HEK293 (cell line): ENCODE results near the gene MRC2.

Source experiments
- CTCF ChIA-PET: fragments of 350-600 bp; formaldehyde crosslinking; extraction: SDS; loops from one replicate; lab custom pipeline; 2021; ENCODE audit warnings: antibody characterized with exemption; lab: Yijun Ruan, JAX
- POLR2A ChIA-PET: fragments of 300-600 bp; formaldehyde crosslinking; extraction: SDS; loops from one replicate; lab custom pipeline; 2020; ENCODE audit warnings: antibody characterized with exemption, inconsistent platforms; lab: Yijun Ruan, JAX
- H3K27ac ChIP-seq: fragments of 200-500 bp; sonication (Bioruptor generic); 2 replicates; pipeline ENCODE4 v1.5.1; 2014; ENCODE audit warnings: low read depth, low read length, control low read depth, inconsistent platforms; ENCODE audit errors: extremely low read depth
- H3K36me3 ChIP-seq, 2 experiments: fragments of 200-500 bp in 1 of 2; sonication (Bioruptor generic) in 1 of 2; 1 replicate in 1 of 2; 2 replicates in 1 of 2; pipeline ENCODE4 v1.5.1; 2014 to 2017; ENCODE audit warnings: inconsistent platforms in 2 of 2, low read length in 2 of 2; ENCODE audit not compliant: control insufficient read depth in 2 of 2, insufficient read depth in 1 of 2
- H3K4me1 ChIP-seq: fragments of 200-500 bp; sonication (Bioruptor generic); 2 replicates; pipeline ENCODE4 v1.5.1; 2014; ENCODE audit warnings: mild to moderate bottlenecking, low read length, inconsistent platforms; ENCODE audit not compliant: control insufficient read depth, insufficient read depth
- H3K4me3 ChIP-seq: 2 replicates; pipeline ENCODE4 v1.5.1; 2011; ENCODE audit warnings: low read depth, mild to moderate bottlenecking, control low read depth, low read length, moderate library complexity
- H3K9me3 ChIP-seq: fragments of 200-500 bp; sonication (Bioruptor generic); 2 replicates; pipeline ENCODE4 v1.5.1; 2014; ENCODE audit warnings: low read depth, low read length, inconsistent platforms; ENCODE audit not compliant: control insufficient read depth, insufficient read depth
- EGR2 ChIP-seq: fragments of 450-650 bp; formaldehyde crosslinking; IDR thresholded peaks from 2 replicates; pipeline ENCODE4 v1.5.1; 2016; ENCODE audit warnings: low read depth, missing biosample characterization, missing genetic modification characterization
- GLIS1 ChIP-seq: fragments of 450-650 bp; formaldehyde crosslinking; IDR thresholded peaks from 2 replicates; pipeline ENCODE4 v1.5.1; 2016; ENCODE audit warnings: missing biosample characterization, missing genetic modification characterization
- HIC1 ChIP-seq: fragments of 450-650 bp; formaldehyde crosslinking; IDR thresholded peaks from 2 replicates; pipeline ENCODE4 v1.5.1; 2016; ENCODE audit warnings: missing biosample characterization, missing genetic modification characterization
- PBX3 ChIP-seq: sonication (generic); formaldehyde crosslinking; IDR thresholded peaks from 2 replicates; pipeline ENCODE4 v1.8.1; 2022; ENCODE audit warnings: mild to moderate bottlenecking, moderate library complexity, missing genetic modification reagents
- SCRT2 ChIP-seq: fragments of 450-650 bp; formaldehyde crosslinking; IDR thresholded peaks from 2 replicates; pipeline ENCODE4 v1.5.1; 2016; ENCODE audit warnings: missing biosample characterization, missing genetic modification characterization
- ZIC2 ChIP-seq: fragments of 450-650 bp; formaldehyde crosslinking; IDR thresholded peaks from 2 replicates; pipeline ENCODE4 v1.5.1; 2016; ENCODE audit warnings: missing biosample characterization, missing genetic modification characterization
- ZNF132 ChIP-seq: fragments of 450-650 bp; formaldehyde crosslinking; IDR thresholded peaks from 2 replicates; pipeline ENCODE4 v1.5.1; 2017; ENCODE audit warnings: missing biosample characterization, missing genetic modification characterization, borderline replicate concordance
- ZNF214 ChIP-seq: fragments of 450-650 bp; formaldehyde crosslinking; IDR thresholded peaks from 2 replicates; pipeline ENCODE4 v1.5.1; 2017; ENCODE audit warnings: missing biosample characterization, mild to moderate bottlenecking, missing genetic modification characterization, borderline replicate concordance
- ZNF274 ChIP-seq, 2 experiments: fragments of 200-500 bp in 1 of 2; fragments of 450-650 bp in 1 of 2; sonication (Bioruptor generic) in 1 of 2; formaldehyde crosslinking in 1 of 2; IDR thresholded peaks; 2 replicates each; pipeline versions ENCODE4 v1.5.1 to v1.6.1; 2014 to 2016; ENCODE audit warnings: borderline replicate concordance in 1 of 2, inconsistent platforms in 1 of 2, low read length in 1 of 2, missing biosample characterization in 1 of 2, missing genetic modification characterization in 1 of 2
- ZNF292 ChIP-seq: fragments of 450-650 bp; formaldehyde crosslinking; IDR thresholded peaks from 2 replicates; pipeline ENCODE4 v1.5.1; 2016; ENCODE audit warnings: low read depth, missing biosample characterization, missing genetic modification characterization, borderline replicate concordance
- ZNF610 ChIP-seq: fragments of 450-650 bp; formaldehyde crosslinking; IDR thresholded peaks from 2 replicates; pipeline ENCODE4 v1.5.1; 2016; ENCODE audit warnings: missing biosample characterization, missing genetic modification characterization, borderline replicate concordance
- ZNF670 ChIP-seq: fragments of 450-650 bp; formaldehyde crosslinking; IDR thresholded peaks from 2 replicates; pipeline ENCODE4 v1.5.1; 2016; ENCODE audit warnings: missing biosample characterization, missing genetic modification characterization, low read depth
- ZNF677 ChIP-seq: fragments of 450-650 bp; IDR thresholded peaks from 2 replicates; pipeline ENCODE4 v1.5.0; 2018; ENCODE audit warnings: missing biosample characterization, mild to moderate bottlenecking, missing genetic modification characterization, moderate library complexity
- ZNF792 ChIP-seq: fragments of 450-650 bp; formaldehyde crosslinking; IDR thresholded peaks from 2 replicates; pipeline ENCODE4 v1.5.1; 2016; ENCODE audit warnings: missing biosample characterization, missing genetic modification characterization
- ZSCAN18 ChIP-seq: fragments of 450-650 bp; formaldehyde crosslinking; IDR thresholded peaks from 2 replicates; pipeline ENCODE4 v1.5.1; 2016; ENCODE audit warnings: missing biosample characterization, missing genetic modification characterization
- TF ChIP-seq, protein P1 (sequence below): fragments of 450-650 bp; formaldehyde crosslinking; conservative IDR thresholded peaks from 2 replicates; pipeline ENCODE4 v1.5.1; 2016; ENCODE audit warnings: low read depth, missing biosample characterization, missing genetic modification characterization
- TF ChIP-seq, protein P2 (sequence below): fragments of 450-650 bp; formaldehyde crosslinking; IDR thresholded peaks from 2 replicates; pipeline ENCODE4 v1.5.1; 2016; ENCODE audit warnings: missing biosample characterization, missing genetic modification characterization

The MRC2 gene

GRCh38 chr17:62648956-62649294, 21.5 kb downstream of the MRC2 start:
- Histone ChIP-seq H3K9me3 (no peaks in the 10 kb centered on the region), H3K27ac (no peak overlapping the region), H3K4me3 (no peak overlapping the region), H3K36me3 (no peaks in the 10 kb centered on the region), H3K4me1 (peaks cover 9% of the 10 kb centered on the region)
- TF ChIP-seq ZNF677 (tag by site-specific recombination) (no peak), ZSCAN18 (no peak), GLIS1 (tag by site-specific recombination) (no peak), PBX3 (CRISPR knock-in tag) (no peak), ZIC2 (tag by site-specific recombination) (no peak), ZNF132 (tag by site-specific recombination) (no peak), ZNF274 (IDR thresholded peaks at IDR 0.05; ENCODE audit: low read length) (no peak), ZNF274 (tag by site-specific recombination; IDR thresholded peaks at IDR 0.05; ENCODE audit: borderline replicate concordance) (no peak), ZNF214 (tag by site-specific recombination) (no peak), ZNF792 (tag by site-specific recombination) (no peak), SCRT2 (tag by site-specific recombination) (no peak), ZNF610 (no peak)
- TF ChIP-seq, protein P1, sequence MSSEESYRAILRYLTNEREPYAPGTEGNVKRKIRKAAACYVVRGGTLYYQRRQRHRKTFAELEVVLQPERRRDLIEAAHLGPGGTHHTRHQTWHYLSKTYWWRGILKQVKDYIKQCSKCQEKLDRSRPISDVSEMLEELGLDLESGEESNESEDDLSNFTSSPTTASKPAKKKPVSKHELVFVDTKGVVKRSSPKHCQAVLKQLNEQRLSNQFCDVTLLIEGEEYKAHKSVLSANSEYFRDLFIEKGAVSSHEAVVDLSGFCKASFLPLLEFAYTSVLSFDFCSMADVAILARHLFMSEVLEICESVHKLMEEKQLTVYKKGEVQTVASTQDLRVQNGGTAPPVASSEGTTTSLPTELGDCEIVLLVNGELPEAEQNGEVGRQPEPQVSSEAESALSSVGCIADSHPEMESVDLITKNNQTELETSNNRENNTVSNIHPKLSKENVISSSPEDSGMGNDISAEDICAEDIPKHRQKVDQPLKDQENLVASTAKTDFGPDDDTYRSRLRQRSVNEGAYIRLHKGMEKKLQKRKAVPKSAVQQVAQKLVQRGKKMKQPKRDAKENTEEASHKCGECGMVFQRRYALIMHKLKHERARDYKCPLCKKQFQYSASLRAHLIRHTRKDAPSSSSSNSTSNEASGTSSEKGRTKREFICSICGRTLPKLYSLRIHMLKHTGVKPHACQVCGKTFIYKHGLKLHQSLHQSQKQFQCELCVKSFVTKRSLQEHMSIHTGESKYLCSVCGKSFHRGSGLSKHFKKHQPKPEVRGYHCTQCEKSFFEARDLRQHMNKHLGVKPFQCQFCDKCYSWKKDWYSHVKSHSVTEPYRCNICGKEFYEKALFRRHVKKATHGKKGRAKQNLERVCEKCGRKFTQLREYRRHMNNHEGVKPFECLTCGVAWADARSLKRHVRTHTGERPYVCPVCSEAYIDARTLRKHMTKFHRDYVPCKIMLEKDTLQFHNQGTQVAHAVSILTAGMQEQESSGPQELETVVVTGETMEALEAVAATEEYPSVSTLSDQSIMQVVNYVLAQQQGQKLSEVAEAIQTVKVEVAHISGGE (tag by site-specific recombination), result no peak
- TF ChIP-seq, protein P2, sequence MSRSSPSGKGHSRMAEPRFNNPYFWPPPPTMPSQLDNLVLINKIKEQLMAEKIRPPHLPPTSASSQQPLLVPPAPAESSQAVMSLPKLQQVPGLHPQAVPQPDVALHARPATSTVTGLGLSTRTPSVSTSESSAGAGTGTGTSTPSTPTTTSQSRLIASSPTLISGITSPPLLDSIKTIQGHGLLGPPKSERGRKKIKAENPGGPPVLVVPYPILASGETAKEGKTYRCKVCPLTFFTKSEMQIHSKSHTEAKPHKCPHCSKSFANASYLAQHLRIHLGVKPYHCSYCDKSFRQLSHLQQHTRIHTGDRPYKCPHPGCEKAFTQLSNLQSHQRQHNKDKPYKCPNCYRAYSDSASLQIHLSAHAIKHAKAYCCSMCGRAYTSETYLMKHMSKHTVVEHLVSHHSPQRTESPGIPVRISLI (tag by site-specific recombination), result no peak
- CTCF ChIA-PET, result interaction anchor here (1.4 kb wide), 1 partner anchor 10 kb away, joined by 3 read pairs; no protein-coding TSS in a partner anchor
- POLR2A ChIA-PET, result interaction anchor here (0.7 kb wide), 1 partner anchor 15 kb away, joined by 3 read pairs; no protein-coding TSS in a partner anchor

DNA sequence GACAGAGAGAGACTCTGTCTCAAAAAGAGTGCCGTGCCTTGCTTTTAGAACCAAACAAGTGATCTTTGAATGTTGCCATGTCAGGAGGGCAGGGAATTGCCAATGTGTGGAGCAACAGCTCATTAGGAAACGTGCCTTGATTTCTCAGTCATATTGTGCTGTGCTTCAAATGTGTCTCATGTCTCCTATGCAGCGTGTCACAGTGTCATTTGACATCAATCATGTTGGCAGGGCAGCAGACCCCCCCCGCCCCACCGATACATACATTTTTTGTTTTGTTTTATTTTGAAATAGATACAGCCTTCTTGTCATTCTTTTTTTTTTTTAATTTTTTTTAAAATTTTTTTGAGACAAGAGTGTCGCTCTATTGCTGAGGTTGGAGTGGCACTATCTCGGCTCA, 22.1 kb downstream of the MRC2 start:
- Histone ChIP-seq H3K27ac (no peak overlapping the region), H3K36me3 (peaks cover 0 to 3% of the 10 kb centered on the region in 2 experiments; a peak in 1 of 3 replicates), H3K9me3 (no peaks in the 10 kb centered on the region), H3K4me3 (no peak overlapping the region), H3K4me1 (peaks cover 9% of the 10 kb centered on the region)
- CTCF ChIA-PET, result no interaction called here
- TF ChIP-seq ZNF292 (tag by site-specific recombination), result no peak
- TF ChIP-seq EGR2, result no peak
- no peak for TF ChIP-seq ZNF670 (tag by site-specific recombination)
- TF ChIP-seq HIC1 (tag by site-specific recombination), result no peak
- POLR2A ChIA-PET, result no interaction called here
